Breast epithelium (tissue), 3 donors: ENCODE results near the gene TNS1.

Source experiments
- CTCF ChIP-seq, 3 donors: fragments of 450-650 bp; IDR thresholded peaks; one replicate each; pipeline ENCODE4 v1.5.1; 2016 to 2017; ENCODE audit warnings: antibody characterized with exemption in 3 of 3, mild to moderate bottlenecking in 3 of 3, moderate library complexity in 3 of 3
- POLR2A ChIP-seq: fragments of 450-650 bp; IDR thresholded peaks from one replicate; pipeline ENCODE4 v1.6.1; 2016; ENCODE audit warnings: antibody characterized with exemption, mild to moderate bottlenecking, moderate library complexity

DNA sequence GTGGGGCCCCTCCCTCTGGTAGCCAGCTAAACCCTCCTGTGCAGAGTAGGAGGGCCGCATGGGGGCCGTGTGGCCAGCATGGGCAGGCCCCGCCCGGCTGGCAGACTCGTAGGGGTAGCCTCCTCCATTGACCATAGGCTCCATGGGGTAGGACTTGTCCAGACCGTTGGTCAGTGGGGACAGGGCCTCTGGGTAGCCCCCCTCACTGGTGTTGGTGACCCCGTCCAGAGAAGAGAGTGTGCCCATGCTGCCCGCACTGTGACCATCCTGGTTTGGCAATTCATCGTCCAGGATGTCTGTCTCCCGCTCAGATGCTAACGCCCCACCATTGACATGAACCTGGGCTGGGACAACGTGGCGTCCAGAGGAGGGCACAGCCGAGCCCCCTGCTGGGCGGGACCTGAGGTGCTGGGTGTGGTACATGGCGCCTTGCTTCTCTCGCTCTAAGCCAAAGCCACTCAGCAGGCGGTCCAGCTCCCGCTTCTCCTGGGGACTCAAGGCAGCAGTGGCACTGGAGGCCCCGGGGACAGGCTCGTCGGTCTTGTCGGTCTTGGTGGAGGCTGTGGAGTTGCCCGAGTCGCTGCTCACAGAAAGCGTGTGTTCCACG is 154.3 kb downstream of the TNS1 start:
- no peak for TF ChIP-seq POLR2A
- no peak for TF ChIP-seq CTCF (IDR thresholded peaks at IDR 0.05)
